ENCODE data around the gene TIMM21. TPM values are rescaled to one million over a fixed set of nuclear protein-coding genes. Genes with fewer than 3 reads are reported as not detected.

The TIMM21 gene
- total and polyA plus RNA-seq, 2 experiments from 2014 or later = 25.6 to 53.0 TPM

- no peak for DNase-seq (ENCODE audit: low spot score)
- Histone ChIP-seq H2AFZ (peak overlapping the region; percentile 92), H3K4me1 (ENCODE audit: insufficient read depth) (peaks cover 16% of the 10 kb centered on the region), H3K27ac (no peak overlapping the region), H3K36me3 (replicated peaks; ENCODE audit: insufficient read depth, low read depth) (no peaks in the 10 kb centered on the region), H3K79me2 (peaks cover 33% of the 10 kb centered on the region), H3K4me2 (peak overlapping the region; percentile 85), H4K20me1 (ENCODE audit: insufficient read depth, poor library complexity, severe bottlenecking) (no peaks in the 10 kb centered on the region), H3K27me3 (no peaks in the 10 kb centered on the region), H3K9me2 (replicated peaks; ENCODE audit: insufficient read depth) (no peaks in the 10 kb centered on the region), H3K4me3 (peak overlapping the region; percentile 66), H3K9me3 (ENCODE audit: low read depth) (no peaks in the 10 kb centered on the region)
- TF ChIP-seq CTCF (IDR thresholded peaks at IDR 0.05; ENCODE audit: poor library complexity) = no peak
- 33% methylated on average over 3 of the region's 3 CpGs for WGBS (ENCODE audit: low lambda C conversion rate, missing lambda C conversion rate)
Measured at GRCh38 chr18:74146756-74147155, 1.6 kb upstream of the TIMM21 start.

- no peaks in the 10 kb centered on the region for H3K9me2 ChIP-seq (replicated peaks; ENCODE audit: insufficient read depth)
- H3K4me3 ChIP-seq = peak overlapping the region; percentile 66
- DNase-seq (ENCODE audit: low spot score) = no peak
- no peaks in the 10 kb centered on the region for H3K27me3 ChIP-seq
- under 1% methylated on average over 24 of the region's 28 CpGs for WGBS (ENCODE audit: low lambda C conversion rate, missing lambda C conversion rate)
- H4K20me1 ChIP-seq (ENCODE audit: insufficient read depth, poor library complexity, severe bottlenecking) = no peaks in the 10 kb centered on the region
- H3K9me3 ChIP-seq (ENCODE audit: low read depth) = no peaks in the 10 kb centered on the region
- peak overlapping the region; percentile 85 for H3K4me2 ChIP-seq
- H3K4me1 ChIP-seq (ENCODE audit: insufficient read depth) = peaks cover 16% of the 10 kb centered on the region
- H3K79me2 ChIP-seq = peaks cover 38% of the 10 kb centered on the region
- H2AFZ ChIP-seq = peak overlapping the region; percentile 92
- TF ChIP-seq EZH2phosphoT487 (IDR thresholded peaks at IDR 0.05; ENCODE audit: low read depth, severe bottlenecking, unreplicated experiment) = no peak
- no peak for TF ChIP-seq CTCF (IDR thresholded peaks at IDR 0.05; ENCODE audit: poor library complexity)
- no peak for TF ChIP-seq EZH2 (IDR thresholded peaks at IDR 0.05; ENCODE audit: borderline replicate concordance)
- no peak overlapping the region for H3K27ac ChIP-seq
- H3K36me3 ChIP-seq (replicated peaks; ENCODE audit: insufficient read depth, low read depth) = no peaks in the 10 kb centered on the region
Measured at GRCh38 chr18:74147491-74147778, 888 bp upstream of the TIMM21 start.

GRCh38 chr18:74148543-74149070 lies 284 bp downstream of the TIMM21 start:
- Histone ChIP-seq H4K20me1 (ENCODE audit: insufficient read depth, poor library complexity, severe bottlenecking) (no peaks in the 10 kb centered on the region), H3K4me1 (ENCODE audit: insufficient read depth) (peaks cover 16% of the 10 kb centered on the region), H3K9me3 (ENCODE audit: low read depth) (no peaks in the 10 kb centered on the region), H3K27ac (peak overlapping the region; percentile 27), H3K27me3 (no peaks in the 10 kb centered on the region), H3K9me2 (replicated peaks; ENCODE audit: insufficient read depth) (no peaks in the 10 kb centered on the region), H3K4me3 (peak overlapping the region; percentile 73), H3K4me2 (peak overlapping the region; percentile 95), H2AFZ (peak overlapping the region; percentile 75), H3K79me2 (peaks cover 47% of the 10 kb centered on the region), H3K36me3 (replicated peaks; ENCODE audit: insufficient read depth, low read depth) (no peaks in the 10 kb centered on the region)
- TF ChIP-seq EZH2phosphoT487 (IDR thresholded peaks at IDR 0.05; ENCODE audit: low read depth, severe bottlenecking, unreplicated experiment) (no peak), EZH2 (IDR thresholded peaks at IDR 0.05; ENCODE audit: borderline replicate concordance) (no peak), CTCF (IDR thresholded peaks at IDR 0.05; ENCODE audit: poor library complexity) (no peak)
- WGBS (ENCODE audit: low lambda C conversion rate, missing lambda C conversion rate) = under 1% methylated on average over 25 of the region's 25 CpGs
- no peak for DNase-seq (ENCODE audit: low spot score)

DNA sequence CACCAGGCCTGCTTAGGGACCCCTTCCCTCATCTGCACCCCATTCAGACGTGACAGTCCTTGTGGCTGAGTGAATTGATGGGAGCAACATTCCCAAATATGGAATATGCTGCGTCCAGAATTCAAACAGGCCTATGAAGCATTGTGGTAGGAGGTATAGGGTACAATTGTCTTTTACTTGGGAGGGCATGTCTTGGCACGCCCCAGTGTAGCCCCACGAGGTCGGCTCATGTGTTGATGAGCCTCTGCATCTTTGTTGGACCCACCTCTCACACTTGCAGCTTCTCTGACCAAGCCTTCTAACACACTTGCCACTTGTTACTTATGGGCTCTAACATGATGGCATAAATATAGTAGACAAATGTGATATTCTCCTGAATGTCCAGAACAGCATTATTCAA lies 1.6 kb downstream of the TIMM21 start:
- Histone ChIP-seq H3K9me3 (ENCODE audit: low read depth) (no peaks in the 10 kb centered on the region), H3K79me2 (peaks cover 51% of the 10 kb centered on the region), H3K4me1 (ENCODE audit: insufficient read depth) (peaks cover 16% of the 10 kb centered on the region), H2AFZ (no peak overlapping the region), H3K4me2 (peak overlapping the region; percentile 95), H3K4me3 (no peak overlapping the region), H3K27me3 (no peaks in the 10 kb centered on the region), H4K20me1 (ENCODE audit: insufficient read depth, poor library complexity, severe bottlenecking) (no peaks in the 10 kb centered on the region), H3K9me2 (replicated peaks; ENCODE audit: insufficient read depth) (no peaks in the 10 kb centered on the region), H3K27ac (no peak overlapping the region), H3K36me3 (replicated peaks; ENCODE audit: insufficient read depth, low read depth) (no peaks in the 10 kb centered on the region)
- DNase-seq (ENCODE audit: low spot score) = no peak
- WGBS (ENCODE audit: low lambda C conversion rate, missing lambda C conversion rate) = 88% methylated on average over 5 of the region's 5 CpGs
- TF ChIP-seq CTCF (IDR thresholded peaks at IDR 0.05; ENCODE audit: poor library complexity) (no peak), EZH2phosphoT487 (IDR thresholded peaks at IDR 0.05; ENCODE audit: low read depth, severe bottlenecking, unreplicated experiment) (no peak), EZH2 (IDR thresholded peaks at IDR 0.05; ENCODE audit: borderline replicate concordance) (no peak)

Data from hepatocyte (in vitro differentiated cells).